ENCODE results near the gene TAS1R1. TPM values are rescaled to one million over a fixed set of nuclear protein-coding genes. Genes with fewer than 3 reads are reported as not detected.

Gene TAS1R1
- total RNA-seq, 6 experiments from 2014 or later = 0.26 TPM; not detected in 5

GRCh38 chr1:6507461-6507911 lies 47.6 kb upstream of the TAS1R1 start:
- no peak overlapping the region for H3K4me3 ChIP-seq
- H3K27me3 ChIP-seq = no peaks in the 10 kb centered on the region
- ATAC-seq = no peak
- peak in 1 of 3 donors; percentile 41 for DNase-seq
- TF ChIP-seq POLR2A (IDR thresholded peaks at IDR 0.05) (no peak), CTCF (IDR thresholded peaks at IDR 0.05) (no peak)
- no peaks in the 10 kb centered on the region for H3K36me3 ChIP-seq
- intact Hi-C loops (cut with DNase I) = no loop called here
- H3K27ac ChIP-seq = no peak overlapping the region
- no peaks in the 10 kb centered on the region for H3K4me1 ChIP-seq
- 80% methylated on average over 1 of the region's 12 CpGs for WGBS (ENCODE audit: insufficient coverage, low coverage, low lambda C conversion rate, missing lambda C conversion rate)
- no peaks in the 10 kb centered on the region for H3K9me3 ChIP-seq

GRCh38 chr1:6508154-6508815 lies 46.8 kb upstream of the TAS1R1 start:
- DNase-seq (no peak), ATAC-seq (no peak)
- Histone ChIP-seq H3K36me3 (no peaks in the 10 kb centered on the region), H3K27me3 (no peaks in the 10 kb centered on the region), H3K4me3 (no peak overlapping the region), H3K4me1 (no peaks in the 10 kb centered on the region), H3K9me3 (no peaks in the 10 kb centered on the region), H3K27ac (no peak overlapping the region)
- 97% methylated on average over 5 of the region's 18 CpGs for whole genome bisulfite sequencing (ENCODE audit: insufficient coverage, low coverage, low lambda C conversion rate, missing lambda C conversion rate)
- TF ChIP-seq CTCF (IDR thresholded peaks at IDR 0.05) (no peak), POLR2A (IDR thresholded peaks at IDR 0.05) (no peak)
- intact Hi-C loops (cut with DNase I) = no loop called here

- H3K27me3 ChIP-seq = no peaks in the 10 kb centered on the region
- no CpG with 5 or more reads among the region's 11 CpGs for WGBS (ENCODE audit: insufficient coverage, low coverage, low lambda C conversion rate, missing lambda C conversion rate)
- no peaks in the 10 kb centered on the region for H3K9me3 ChIP-seq
- TF ChIP-seq CTCF (IDR thresholded peaks at IDR 0.05) (no peak), POLR2A (IDR thresholded peaks at IDR 0.05) (no peak)
- no peak overlapping the region for H3K27ac ChIP-seq
- DNase-seq (peak in 1 of 3 donors; percentile 39), ATAC-seq (no peak)
- no peak overlapping the region for H3K4me3 ChIP-seq
- H3K36me3 ChIP-seq = no peaks in the 10 kb centered on the region
- intact Hi-C loops (cut with DNase I) = no loop called here
- H3K4me1 ChIP-seq = no peaks in the 10 kb centered on the region
These were observed 46.3 kb upstream of the TAS1R1 start for GRCh38 chr1:6508816-6509189.

GRCh38 chr1:6509220-6509918 lies 45.7 kb upstream of the TAS1R1 start:
- DNase-seq (peak in 1 of 3 donors; percentile 33), ATAC-seq (peak in 1 of 4 donors; percentile 26)
- intact Hi-C loops (cut with DNase I) = no loop called here
- H3K36me3 ChIP-seq = no peaks in the 10 kb centered on the region
- H3K27ac ChIP-seq = no peak overlapping the region
- no peaks in the 10 kb centered on the region for H3K9me3 ChIP-seq
- no peaks in the 10 kb centered on the region for H3K27me3 ChIP-seq
- TF ChIP-seq POLR2A (IDR thresholded peaks at IDR 0.05) (no peak), CTCF (IDR thresholded peaks at IDR 0.05) (no peak)
- no peaks in the 10 kb centered on the region for H3K4me1 ChIP-seq
- no peak overlapping the region for H3K4me3 ChIP-seq
- 80% methylated on average over 1 of the region's 20 CpGs for WGBS (ENCODE audit: insufficient coverage, low coverage, low lambda C conversion rate, missing lambda C conversion rate)

Data from right lobe of liver (tissue), 6 donors.